Measurements from ENCODE around the gene HS2ST1. TPM values are rescaled to one million over a fixed set of nuclear protein-coding genes. Genes with fewer than 3 reads are reported as not detected.

Gene HS2ST1
- total and polyA plus RNA-seq, 2 experiments from 2014 or later = 10.1 to 15.2 TPM

- Histone ChIP-seq H2AFZ (no peak overlapping the region), H3K27me3 (replicated peaks; ENCODE audit: insufficient read depth) (no peaks in the 10 kb centered on the region), H3K4me3 (peak overlapping the region; percentile 93), H3F3A (ENCODE audit: insufficient read depth) (peaks cover 5% of the 10 kb centered on the region; the same call in 1 of the 2 replicates), H3K9me2 (ENCODE audit: insufficient read depth) (no peaks in the 10 kb centered on the region), H3K4me1 (ENCODE audit: insufficient read depth) (peaks cover 21% of the 10 kb centered on the region), H3K27ac (no peak overlapping the region), H3K4me2 (ENCODE audit: unreplicated experiment) (peak overlapping the region; percentile 98), H4K20me1 (ENCODE audit: insufficient read depth) (peaks cover 27% of the 10 kb centered on the region), H3K36me3 (ENCODE audit: low read depth) (no peaks in the 10 kb centered on the region; the same call in 1 of the 2 replicates), H3K9me3 (ENCODE audit: low read depth) (no peaks in the 10 kb centered on the region), H3K9ac (peak overlapping the region; percentile 99), H3K79me2 (ENCODE audit: insufficient read depth) (peaks cover 83% of the 10 kb centered on the region)
- no peak for TF ChIP-seq EZH2 (IDR thresholded peaks at IDR 0.05; ENCODE audit: insufficient read depth, poor library complexity, severe bottlenecking)
- TF ChIP-seq EZH2phosphoT487 (IDR thresholded peaks at IDR 0.05; ENCODE audit: insufficient read depth, low read depth) = no peak
- 39 to 44% methylated on average over 6 of the region's 6 CpGs for WGBS, 2 experiments (ENCODE audit: low coverage in 1 of 2, low lambda C conversion rate in 2 of 2, missing lambda C conversion rate in 2 of 2)
- DNase-seq = peak; percentile 47
- in situ Hi-C loops (cut with MboI) = loop anchor here (5.0 kb wide), 1 partner anchor 65 kb away; no protein-coding TSS in a partner anchor
Measured at GRCh38 chr1:86912281-86912900, 2.0 kb upstream of the HS2ST1 start.

- Histone ChIP-seq H2AFZ (peak overlapping the region; percentile 89), H3K4me2 (ENCODE audit: unreplicated experiment) (peak overlapping the region; percentile 98), H3K4me1 (ENCODE audit: insufficient read depth) (peaks cover 21% of the 10 kb centered on the region), H3K9me3 (ENCODE audit: low read depth) (no peaks in the 10 kb centered on the region), H4K20me1 (ENCODE audit: insufficient read depth) (peaks cover 22% of the 10 kb centered on the region), H3K79me2 (ENCODE audit: insufficient read depth) (peaks cover 83% of the 10 kb centered on the region), H3K9ac (peak overlapping the region; percentile 99), H3K4me3 (peak overlapping the region; percentile 93), H3K27me3 (replicated peaks; ENCODE audit: insufficient read depth) (no peaks in the 10 kb centered on the region), H3K9me2 (ENCODE audit: insufficient read depth) (no peaks in the 10 kb centered on the region), H3K27ac (peak overlapping the region; percentile 96), H3K36me3 (ENCODE audit: low read depth) (no peaks in the 10 kb centered on the region), H3F3A (ENCODE audit: insufficient read depth) (peaks cover 5% of the 10 kb centered on the region; the same call in 1 of the 2 replicates)
- peak; percentile 78 for DNase-seq
- 1 to 2% methylated on average over 17 of the region's 17 CpGs for WGBS, 2 experiments (ENCODE audit: low coverage in 1 of 2, low lambda C conversion rate in 2 of 2, missing lambda C conversion rate in 2 of 2)
- in situ Hi-C loops (cut with MboI) = loop anchor here (5.0 kb wide), 1 partner anchor 66 kb away; no protein-coding TSS in a partner anchor
- TF ChIP-seq EZH2phosphoT487 (IDR thresholded peaks at IDR 0.05; ENCODE audit: insufficient read depth, low read depth) = no peak
- no peak for TF ChIP-seq EZH2 (IDR thresholded peaks at IDR 0.05; ENCODE audit: insufficient read depth, poor library complexity, severe bottlenecking)
Measured at GRCh38 chr1:86913399-86913895, 988 bp upstream of the HS2ST1 start.

GRCh38 chr1:86913896-86914600, 387 bp upstream of the HS2ST1 start, which contains the start of gene SELENOF:
Gene SELENOF, minus strand, starts transcription at chr1:86914126. Its CDS starts 15 bp downstream, at chr1:86914111.
- H3K4me2 ChIP-seq (ENCODE audit: unreplicated experiment) = peak within 1 kb of the TSS; percentile 98
- in situ Hi-C loops (cut with MboI) = loop anchor here (5.0 kb wide), 1 partner anchor 67 kb away; no protein-coding TSS in a partner anchor

More at GRCh38 chr1:86913896-86914600, 387 bp upstream of the HS2ST1 start, which contains the start of gene SELENOF:
- no peaks in the 10 kb centered on the region for H3K36me3 ChIP-seq (ENCODE audit: low read depth)
- DNase-seq = peak; percentile 100
- peaks cover 16% of the 10 kb centered on the region for H4K20me1 ChIP-seq (ENCODE audit: insufficient read depth)
- H3K27me3 ChIP-seq (replicated peaks; ENCODE audit: insufficient read depth) = no peaks in the 10 kb centered on the region
- H3K27ac ChIP-seq = peak within 1 kb of the TSS; percentile 96
- TF ChIP-seq EZH2phosphoT487 (IDR thresholded peaks at IDR 0.05; ENCODE audit: insufficient read depth, low read depth) = no peak
- TF ChIP-seq EZH2 (IDR thresholded peaks at IDR 0.05; ENCODE audit: insufficient read depth, poor library complexity, severe bottlenecking) = no peak
- peaks cover 21% of the 10 kb centered on the region for H3K4me1 ChIP-seq (ENCODE audit: insufficient read depth)
- H3K9ac ChIP-seq = peak within 1 kb of the TSS; percentile 99
- H3K4me3 ChIP-seq = peak within 1 kb of the TSS; percentile 93
- peak within 1 kb of the TSS; percentile 94 for H2AFZ ChIP-seq
- peaks cover 82% of the 10 kb centered on the region for H3K79me2 ChIP-seq (ENCODE audit: insufficient read depth)
- H3K9me2 ChIP-seq (ENCODE audit: insufficient read depth) = no peaks in the 10 kb centered on the region
- H3F3A ChIP-seq (ENCODE audit: insufficient read depth) = peaks cover 5% of the 10 kb centered on the region; the same call in 1 of the 2 replicates
- 0 to 1% methylated on average over 32 to 44 of the region's 44 CpGs for WGBS, 2 experiments (ENCODE audit: low coverage in 1 of 2, low lambda C conversion rate in 2 of 2, missing lambda C conversion rate in 2 of 2)
- no peaks in the 10 kb centered on the region for H3K9me3 ChIP-seq (ENCODE audit: low read depth)

All from GM23248 (cell line).